Lung microvascular endothelial cell (primary cell): ENCODE data around the gene AMBRA1. TPM values are rescaled to one million over a fixed set of nuclear protein-coding genes. Genes with fewer than 3 reads are reported as not detected.

Source experiments
- DNase-seq, 2 donors: peaks; one replicate each; pipeline versions ENCODE4 v3.0.0 to v3.0.0-alpha.2; 2010; ENCODE audit warnings: low read depth in 2 of 2
- total RNA-seq: library from RNA; depleted of rRNA; stranded (reverse); fragments of >200 nt; gene quantifications from 2 replicates; pipeline ENCODE4 v1.2.1, GENCODE V29; 2014

AMBRA1 gene
- total RNA-seq, 1 donor from 2014 or later, result 15.3 TPM

- no peak for DNase-seq
Measured at GRCh38 chr11:46350695-46351094, 243.1 kb downstream of the AMBRA1 start.

- no peak for DNase-seq
Measured at GRCh38 chr11:46348566-46349401, 245.0 kb downstream of the AMBRA1 start.

- peak in 1 of 2 donors; percentile 25 for DNase-seq
Measured at GRCh38 chr11:46347637-46348311, 246.0 kb downstream of the AMBRA1 start.

- DNase-seq, result peak; percentile 88 to 90
Measured at GRCh38 chr11:46346886-46347636, 246.8 kb downstream of the AMBRA1 start, which contains the start of gene DGKZ. Gene DGKZ (plus strand): TSS chr11:46347463. CDS start chr11:46347660, 197 bp downstream.

Other genes with a start within 250 kb of the AMBRA1 start
- gene DGKZ, start 246.6 kb downstream of the AMBRA1 start, total RNA-seq, result 44.7 and 46.2 TPM in 2 replicates
- gene MDK, start 212.4 kb downstream of the AMBRA1 start, total RNA-seq, result 23.8 and 45.1 TPM in 2 replicates
- under 0.01 TPM in 1 of 2 replicates, not detected in the other for gene CHRM4, start 202.2 kb downstream of the AMBRA1 start, total RNA-seq
- 3.5 and 5.0 TPM in 2 replicates for gene HARBI1, start 23.2 kb upstream of the AMBRA1 start, total RNA-seq
- gene ATG13, start 23.5 kb upstream of the AMBRA1 start, total RNA-seq, result 47.5 and 52.8 TPM in 2 replicates
- 17.4 and 19.2 TPM in 2 replicates for gene ARHGAP1, start 106.6 kb upstream of the AMBRA1 start, total RNA-seq
- gene ZNF408, start 107.0 kb upstream of the AMBRA1 start, total RNA-seq, result 3.3 and 4.2 TPM in 2 replicates
- gene F2, start 125.2 kb upstream of the AMBRA1 start, total RNA-seq, result not detected in 2 replicates